Naive thymus-derived CD8-positive, alpha-beta T cell (primary cell): Measurements from ENCODE around the gene SBNO2. TPM values are rescaled to one million over a fixed set of nuclear protein-coding genes. Genes with fewer than 3 reads are reported as not detected.

ENCODE experiments used
- ATAC-seq, 2 donors: fragments of 150-1000 bp; cut with Tn5 transposase in 1 of 2; sonication (Bioruptor Pico), chemical (Tn5 transposase) in 1 of 2; 1 replicate in 1 of 2; 2 replicates in 1 of 2; pipeline ENCODE4 v1.10.0; 2021; ENCODE audit warnings: mild to moderate bottlenecking in 2 of 2, moderate library complexity in 2 of 2
- POLR2A ChIA-PET: fragments of 350-600 bp; sonication (Branson Sonifier 250); formaldehyde crosslinking; loops from one replicate; lab custom pipeline; 2021; ENCODE audit warnings: antibody characterized with exemption; lab: Charles Lee
- DNase-seq, 10 donors: peaks; one replicate each; pipeline versions ENCODE4 v3.0.0 to v3.0.0-alpha.2; 2020 to 2022
- H3K27ac Mint-ChIP-seq, 10 donors: one replicate each; pipeline ENCODE4 v1.8.0; 2020 to 2022; ENCODE audit warnings: mild to moderate bottlenecking in 10 of 10, mixed read lengths in 10 of 10, moderate library complexity in 4 of 10, inconsistent platforms in 1 of 10
- H3K27me3 Mint-ChIP-seq, 5 donors: one replicate each; pipeline ENCODE4 v1.8.0; 2021 to 2022; ENCODE audit warnings: mixed read lengths in 5 of 5
- H3K36me3 Mint-ChIP-seq, 3 donors: one replicate each; pipeline ENCODE4 v1.8.0; 2020 to 2022; ENCODE audit warnings: mixed read lengths in 3 of 3, mild to moderate bottlenecking in 2 of 3, inconsistent platforms in 1 of 3
- H3K4me1 Mint-ChIP-seq, 4 donors: one replicate each; pipeline ENCODE4 v1.8.0; 2021 to 2022; ENCODE audit warnings: mixed read lengths in 4 of 4
- H3K4me3 Mint-ChIP-seq, 10 donors: one replicate each; pipeline ENCODE4 v1.8.0; 2020 to 2022; ENCODE audit warnings: mild to moderate bottlenecking in 10 of 10, mixed read lengths in 10 of 10, moderate library complexity in 6 of 10, inconsistent platforms in 1 of 10
- H3K9me3 Mint-ChIP-seq, 9 donors: one replicate each; pipeline ENCODE4 v1.8.0; 2020 to 2022; ENCODE audit warnings: mixed read lengths in 9 of 9, mild to moderate bottlenecking in 3 of 9, inconsistent platforms in 1 of 9, moderate library complexity in 1 of 9
- polyA plus RNA-seq, 3 donors: library from polyadenylated mRNA; unstranded; fragments of 300-500 nt; fragmentation: Illumina TruSeq; gene quantifications; one replicate each; pipeline ENCODE4 v1.2.3, GENCODE V29; 2021
- total RNA-seq, 8 experiments: library from RNA in 2 of 8; stranded (reverse) in 2 of 8; gene quantifications; one replicate each; pipeline ENCODE4 v1.2.3 and lab custom pipeline; 2021 to 2026

SBNO2 gene
- total and polyA plus RNA-seq, 5 experiments from 2014 or later: 0.68 to 82.4 (median 2.3) TPM

DNA sequence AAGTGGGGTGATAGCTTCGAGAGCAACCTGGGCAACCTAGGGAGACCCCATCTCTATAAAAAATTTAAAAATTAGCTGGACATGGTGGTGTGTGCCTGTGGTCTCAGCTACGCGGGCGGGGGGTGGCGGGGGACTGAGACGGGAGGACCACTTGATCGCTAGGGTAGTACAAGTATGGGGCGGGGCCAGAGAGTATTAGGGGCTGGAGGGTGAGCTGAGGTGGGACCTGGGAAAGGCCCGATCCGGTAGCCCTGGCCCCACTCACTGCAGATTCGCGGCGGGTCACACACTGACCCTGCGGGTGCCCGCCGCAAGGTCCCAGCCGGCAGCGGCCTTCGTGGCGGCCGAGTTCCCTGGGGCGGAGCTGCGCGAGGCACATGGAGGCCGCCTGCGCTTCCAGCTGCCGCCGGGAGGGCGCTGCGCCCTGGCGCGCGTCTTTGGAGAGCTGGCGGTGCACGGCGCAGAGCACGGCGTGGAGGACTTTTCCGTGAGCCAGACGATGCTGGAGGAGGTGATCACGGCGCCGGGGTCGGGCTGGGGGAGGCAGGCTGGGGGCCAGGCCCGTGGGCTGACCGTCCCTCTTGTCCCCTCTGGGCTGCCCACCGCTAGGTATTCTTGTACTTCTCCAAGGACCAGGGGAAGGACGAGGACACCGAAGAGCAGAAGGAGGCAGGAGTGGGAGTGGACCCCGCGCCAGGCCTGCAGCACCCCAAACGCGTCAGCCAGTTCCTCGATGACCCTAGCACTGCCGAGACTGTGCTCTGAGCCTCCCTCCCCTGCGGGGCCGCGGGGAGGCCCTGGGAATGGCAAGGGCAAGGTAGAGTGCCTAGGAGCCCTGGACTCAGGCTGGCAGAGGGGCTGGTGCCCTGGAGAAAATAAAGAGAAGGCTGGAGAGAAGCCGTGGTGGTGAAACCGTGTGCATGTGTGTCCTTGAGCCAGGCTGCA lies 109.1 kb downstream of the SBNO2 start:
- ATAC-seq (peak; percentile 21 to 30), DNase-seq (peak in 9 of 10 donors; percentile 59 to 78 (median 68))
- peaks cover 16 to 46% (median 34%) of the 10 kb centered on the region in 4 donors for H3K4me1 Mint-ChIP-seq
- H3K9me3 Mint-ChIP-seq: peaks cover 0 to 2% (median 0%) of the 10 kb centered on the region in 9 donors
- H3K4me3 Mint-ChIP-seq: peak overlapping the region; percentile 40 to 92 (median 74)
- H3K36me3 Mint-ChIP-seq: peaks cover 0 to 22% (median 9%) of the 10 kb centered on the region in 3 donors
- H3K27ac Mint-ChIP-seq: peak overlapping the region in 9 of 10 donors; percentile 76 to 94 (median 91)
- POLR2A ChIA-PET: interaction anchor here (0.6 to 31.7 kb wide), 14 partner anchors 9 to 204 kb away, joined by 3 to 2279 read pairs (median 11); partner anchors contain the start of genes ABCA7, CIRBP, CNN2 and GPX4
- H3K27me3 Mint-ChIP-seq: no peaks in the 10 kb centered on the region

DNA sequence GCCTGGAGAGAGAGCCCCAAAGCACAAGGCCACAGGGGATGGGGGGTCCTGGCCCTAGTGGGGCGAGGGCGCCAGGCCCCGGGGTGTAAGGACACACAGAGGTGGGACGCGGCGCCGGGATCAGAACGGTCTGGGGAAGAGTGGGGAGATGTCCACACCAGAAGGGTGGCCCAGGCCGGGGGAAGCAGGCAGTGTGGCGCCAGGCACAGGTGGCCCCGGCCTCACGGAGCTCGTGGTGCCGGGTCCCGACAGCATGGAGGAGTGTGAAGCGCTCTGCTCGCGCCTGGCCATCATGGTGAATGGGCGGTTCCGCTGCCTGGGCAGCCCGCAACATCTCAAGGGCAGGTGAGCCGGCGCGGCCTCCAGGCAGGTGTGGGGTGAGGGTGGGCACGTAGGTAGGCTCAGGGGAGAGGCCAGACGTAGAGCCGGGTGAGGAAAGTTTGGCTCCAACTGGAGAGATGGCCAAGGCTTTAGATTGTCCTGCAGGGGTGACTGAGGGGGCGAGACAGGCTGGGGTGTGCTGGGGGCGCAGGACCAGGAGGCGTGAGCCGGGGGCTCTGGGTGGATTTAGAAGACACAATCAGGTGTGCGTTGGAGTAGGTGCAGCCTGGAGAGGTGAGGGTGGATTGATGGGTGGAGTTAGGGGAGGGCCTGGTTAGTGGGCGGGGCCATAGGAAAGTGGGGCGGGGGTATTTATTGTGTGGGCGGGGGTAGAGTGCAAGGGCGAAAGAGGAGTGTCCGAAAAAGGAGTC lies 110.0 kb downstream of the SBNO2 start:
- H3K4me1 Mint-ChIP-seq: peaks cover 12 to 41% (median 31%) of the 10 kb centered on the region in 4 donors
- peak overlapping the region in 4 of 10 donors; percentile 20 to 59 (median 44) for H3K27ac Mint-ChIP-seq
- H3K27me3 Mint-ChIP-seq: no peaks in the 10 kb centered on the region
- DNase-seq (peak in 2 of 10 donors; percentile 4 to 62), ATAC-seq (no peak)
- H3K9me3 Mint-ChIP-seq: peaks cover 0 to 8% (median 0%) of the 10 kb centered on the region in 9 donors
- peaks cover 0 to 20% (median 13%) of the 10 kb centered on the region in 3 donors for H3K36me3 Mint-ChIP-seq
- H3K4me3 Mint-ChIP-seq: peak overlapping the region in 4 of 10 donors; percentile 26 to 92 (median 45)
- POLR2A ChIA-PET: interaction anchor here (0.9 to 31.7 kb wide), 11 partner anchors 8 to 80 kb away, joined by 3 to 2279 read pairs (median 27); partner anchors contain the start of genes ABCA7, CNN2, GPX4 and POLR2E

DNA sequence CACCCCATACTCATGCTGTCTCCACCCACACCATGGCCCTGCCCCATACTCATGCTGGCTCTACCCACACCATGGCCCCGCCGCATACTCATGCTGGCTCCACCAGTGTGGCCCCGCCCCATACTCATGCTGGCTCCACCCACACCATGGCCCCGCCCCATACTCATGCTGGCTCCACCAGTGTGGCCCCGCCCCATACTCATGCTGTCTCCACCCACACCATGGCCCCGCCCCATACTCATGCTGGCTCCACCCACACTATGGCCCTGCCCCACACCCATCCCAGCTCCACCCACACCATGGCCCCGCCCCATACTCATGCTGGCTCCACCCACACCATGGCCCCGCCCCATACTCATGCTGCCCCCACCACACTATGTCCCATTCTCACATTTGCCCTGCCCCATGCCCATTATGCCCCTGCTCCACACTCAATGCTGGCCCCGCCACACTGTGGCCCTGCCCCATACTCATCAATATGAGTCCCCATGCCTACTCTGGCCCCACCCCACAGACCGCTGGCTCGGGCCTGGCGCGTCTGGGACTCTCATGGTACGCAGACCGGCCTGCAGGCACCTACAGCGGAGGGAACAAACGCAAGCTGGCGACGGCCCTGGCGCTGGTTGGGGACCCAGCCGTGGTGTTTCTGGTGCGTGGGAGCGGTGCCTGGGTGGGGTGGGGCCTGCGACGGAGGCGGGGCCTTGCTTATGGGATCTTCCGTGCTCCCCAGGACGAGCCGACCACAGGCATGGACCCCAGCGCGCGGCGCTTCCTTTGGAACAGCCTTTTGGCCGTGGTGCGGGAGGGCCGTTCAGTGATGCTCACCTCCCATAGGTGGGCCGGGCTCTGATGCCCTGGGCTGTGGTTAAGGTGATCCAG lies 110.8 kb downstream of the SBNO2 start:
- DNase-seq: peak in 9 of 10 donors; percentile 41 to 71 (median 62)
- Mint-ChIP-seq H3K4me1 (peaks cover 9 to 37% (median 30%) of the 10 kb centered on the region in 4 donors), H3K27ac (peak overlapping the region in 2 of 10 donors; percentile 44 to 70), H3K27me3 (no peaks in the 10 kb centered on the region), H3K9me3 (peaks cover 0 to 13% (median 0%) of the 10 kb centered on the region in 9 donors), H3K4me3 (peak overlapping the region in 3 of 10 donors; percentile 24 to 92 (median 42)), H3K36me3 (peaks cover 0 to 18% (median 13%) of the 10 kb centered on the region in 3 donors)
- ATAC-seq: no peak
- POLR2A ChIA-PET: interaction anchor here (0.7 to 31.7 kb wide), 6 partner anchors 8 to 528 kb away, joined by 4 to 2279 read pairs (median 694); partner anchors contain the start of genes ABCA7, CNN2, GPX4 and POLR2E

DNA sequence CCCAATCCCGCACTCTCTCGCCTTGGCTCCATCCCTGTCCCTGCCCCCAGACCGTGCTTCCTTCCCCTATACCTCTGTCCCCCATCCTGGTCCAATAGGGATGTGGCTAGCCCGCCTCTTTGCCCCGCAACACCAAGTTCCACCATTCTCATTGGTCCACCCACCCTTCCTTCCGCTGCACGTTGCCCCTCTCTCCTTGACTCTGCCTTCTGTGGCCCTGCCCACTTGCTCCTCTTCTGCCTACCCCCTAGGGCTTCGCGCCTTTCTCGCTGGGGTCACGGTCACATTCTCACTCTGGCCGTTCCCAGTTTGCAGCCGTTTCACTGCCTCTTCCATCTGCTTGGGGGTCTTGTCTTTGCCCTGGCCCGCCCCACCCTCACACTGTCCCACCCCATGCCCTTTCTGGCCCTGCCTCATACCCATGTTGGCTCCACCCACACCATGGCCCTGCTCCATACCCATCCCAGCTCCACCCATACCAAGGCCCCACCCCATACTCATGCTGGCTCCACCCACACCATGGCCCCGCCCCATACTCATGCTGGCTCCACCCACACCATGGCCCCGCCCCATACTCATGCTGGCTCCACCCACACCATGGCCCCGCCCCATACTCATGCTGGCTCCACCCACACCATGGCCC lies 111.6 kb downstream of the SBNO2 start:
- POLR2A ChIA-PET: interaction anchor here (0.7 to 31.7 kb wide), 3 partner anchors 19 to 529 kb away, joined by 4 to 2279 read pairs (median 768); partner anchors contain the start of gene ABCA7
- ATAC-seq: no peak
- Mint-ChIP-seq H3K27me3 (no peaks in the 10 kb centered on the region), H3K27ac (peak overlapping the region in 1 of 10 donors; percentile 65), H3K36me3 (peaks cover 2 to 23% (median 21%) of the 10 kb centered on the region in 3 donors), H3K4me1 (peaks cover 14 to 44% (median 38%) of the 10 kb centered on the region in 4 donors), H3K4me3 (no peak overlapping the region), H3K9me3 (peaks cover 0 to 20% (median 5%) of the 10 kb centered on the region in 9 donors)
- DNase-seq: peak in 1 of 10 donors; percentile 41

DNA sequence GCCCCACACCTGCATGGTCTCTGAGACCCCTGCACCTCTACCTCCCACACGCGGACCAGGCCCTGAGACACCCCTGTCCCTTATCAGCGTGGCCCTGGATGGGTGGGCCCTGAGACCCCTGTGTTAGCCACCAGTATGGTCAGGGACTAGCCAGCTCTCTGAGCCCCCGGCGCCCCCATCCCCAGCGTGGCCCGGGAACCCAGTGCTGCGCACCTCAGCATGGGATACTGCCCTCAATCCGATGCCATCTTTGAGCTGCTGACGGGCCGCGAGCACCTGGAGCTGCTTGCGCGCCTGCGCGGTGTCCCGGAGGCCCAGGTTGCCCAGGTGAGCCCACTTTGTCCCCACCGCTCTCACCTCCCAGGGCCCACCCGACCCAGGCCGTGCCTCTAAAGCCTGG lies 112.1 kb downstream of the SBNO2 start:
- POLR2A ChIA-PET: interaction anchor here (0.7 to 31.7 kb wide), 4 partner anchors 20 to 530 kb away, joined by 4 to 2279 read pairs (median 386); partner anchors contain the start of gene ABCA7
- H3K4me1 Mint-ChIP-seq: peaks cover 18 to 50% (median 43%) of the 10 kb centered on the region in 4 donors
- H3K27me3 Mint-ChIP-seq: no peaks in the 10 kb centered on the region
- H3K36me3 Mint-ChIP-seq: peaks cover 6 to 29% (median 26%) of the 10 kb centered on the region in 3 donors
- no peak overlapping the region for H3K4me3 Mint-ChIP-seq
- peak overlapping the region in 1 of 10 donors; percentile 33 for H3K27ac Mint-ChIP-seq
- ATAC-seq (no peak), DNase-seq (peak in 1 of 10 donors; percentile 4)
- H3K9me3 Mint-ChIP-seq: peaks cover 0 to 25% (median 10%) of the 10 kb centered on the region in 9 donors

DNA sequence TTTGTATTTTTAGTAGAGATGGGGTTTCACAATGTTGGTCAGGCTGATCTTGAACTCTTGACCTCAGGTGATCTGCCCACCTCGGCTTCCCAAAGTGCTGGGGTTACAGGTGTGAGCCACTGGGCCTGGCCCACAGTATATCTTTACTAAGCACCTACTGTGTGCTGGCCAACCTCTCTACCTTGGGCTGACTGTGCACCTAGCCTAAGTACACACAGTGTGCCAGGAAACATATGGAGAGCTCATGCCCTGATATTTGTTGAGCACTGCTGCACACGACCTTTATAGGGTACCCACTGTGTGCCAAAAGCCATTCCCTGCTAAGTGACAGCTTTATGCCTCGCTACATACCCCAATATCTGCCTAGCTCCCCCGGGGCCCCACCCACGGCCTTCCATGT lies 113.4 kb downstream of the SBNO2 start:
- DNase-seq: no peak
- ATAC-seq: no peak
- POLR2A ChIA-PET: interaction anchor here (0.6 to 31.7 kb wide), 7 partner anchors 10 to 530 kb away, joined by 3 to 2279 read pairs (median 3); partner anchors contain the start of gene ABCA7
- no peaks in the 10 kb centered on the region for H3K27me3 Mint-ChIP-seq
- peaks cover 14 to 41% (median 37%) of the 10 kb centered on the region in 3 donors for H3K36me3 Mint-ChIP-seq
- no peak overlapping the region for H3K4me3 Mint-ChIP-seq
- peaks cover 0 to 36% (median 17%) of the 10 kb centered on the region in 9 donors for H3K9me3 Mint-ChIP-seq
- no peak overlapping the region for H3K27ac Mint-ChIP-seq
- H3K4me1 Mint-ChIP-seq: peaks cover 22 to 49% (median 39%) of the 10 kb centered on the region in 4 donors

DNA sequence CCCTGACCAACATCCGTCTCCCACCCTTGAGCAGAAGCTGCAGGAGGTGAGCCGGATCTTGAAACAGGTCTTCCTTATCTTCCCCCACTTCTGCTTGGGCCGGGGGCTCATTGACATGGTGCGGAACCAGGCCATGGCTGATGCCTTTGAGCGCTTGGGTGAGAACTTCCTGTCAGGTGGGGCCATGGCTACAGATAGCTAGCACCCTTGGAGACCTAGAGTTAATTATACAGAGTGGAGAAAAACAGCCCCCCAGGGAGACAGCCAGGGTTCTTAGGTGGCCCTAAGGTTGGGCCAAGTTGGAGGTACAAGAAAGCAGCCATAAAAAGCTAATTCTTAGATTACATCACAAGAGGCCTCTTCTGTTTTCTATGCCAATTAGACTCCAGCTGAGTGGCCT lies 116.0 kb downstream of the SBNO2 start:
- H3K27ac Mint-ChIP-seq: peak overlapping the region in 9 of 10 donors; percentile 11 to 84 (median 59)
- H3K27me3 Mint-ChIP-seq: no peaks in the 10 kb centered on the region
- peaks cover 17 to 28% (median 21%) of the 10 kb centered on the region in 4 donors for H3K4me1 Mint-ChIP-seq
- DNase-seq (no peak), ATAC-seq (peak in 1 of 2 donors; percentile 24)
- POLR2A ChIA-PET: interaction anchor here (0.7 to 8.4 kb wide), 12 partner anchors 8 to 211 kb away, joined by 3 to 173 read pairs (median 8); partner anchors contain the start of genes ABCA7, ARHGAP45, CIRBP and TMEM259
- peaks cover 14 to 49% (median 41%) of the 10 kb centered on the region in 3 donors for H3K36me3 Mint-ChIP-seq
- peaks cover 0 to 41% (median 17%) of the 10 kb centered on the region in 9 donors for H3K9me3 Mint-ChIP-seq
- peak overlapping the region in 4 of 10 donors; percentile 15 to 36 (median 20) for H3K4me3 Mint-ChIP-seq

Other genes with a start within 250 kb of the SBNO2 start
- gene ARID3A, start 248.2 kb downstream of the SBNO2 start, total RNA-seq: 1 to 10 TPM; 3.5 to 5.0 TPM
- under 1 TPM; 0.09 to 0.58 (median 0.16) TPM for gene ARID3A, start 248.2 kb downstream of the SBNO2 start, polyA plus RNA-seq
- gene WDR18, start 189.9 kb downstream of the SBNO2 start, total RNA-seq: 10 to 100 TPM; 50.6 to 54.1 TPM
- 10 to 100 TPM; 51.2 to 72.7 (median 64.1) TPM for gene WDR18, start 189.9 kb downstream of the SBNO2 start, polyA plus RNA-seq
- gene GRIN3B, start 173.8 kb downstream of the SBNO2 start, total RNA-seq: not detected
- not detected for gene GRIN3B, start 173.8 kb downstream of the SBNO2 start, polyA plus RNA-seq
- 100 to 1,000 TPM; 331 to 365 TPM for gene TMEM259, start 153.1 kb downstream of the SBNO2 start, total RNA-seq
- gene TMEM259, start 153.1 kb downstream of the SBNO2 start, polyA plus RNA-seq: 10 to 100 TPM; 37.9 to 77.0 (median 52.0) TPM
- gene RNU6-2, start 152.7 kb downstream of the SBNO2 start, total RNA-seq: not detected
- not detected for gene RNU6-2, start 152.7 kb downstream of the SBNO2 start, polyA plus RNA-seq
- 100 to 1,000 TPM; 211 to 216 TPM for gene CNN2, start 147.7 kb downstream of the SBNO2 start, total RNA-seq
- gene CNN2, start 147.7 kb downstream of the SBNO2 start, polyA plus RNA-seq: 100 to 1,000 TPM; 498 to 693 (median 515) TPM
- gene ABCA7, start 134.2 kb downstream of the SBNO2 start, total RNA-seq: 100 to 1,000 TPM; 221 to 232 TPM
- gene ABCA7, start 134.2 kb downstream of the SBNO2 start, polyA plus RNA-seq: 10 to 100 TPM in 1 of 3 donors, 1 to 10 TPM in 2; 4.2 to 14.4 (median 8.7) TPM
- gene ARHGAP45, start 107.1 kb downstream of the SBNO2 start, total RNA-seq: 1,000 to 10,000 TPM; 1,025 to 1,060 TPM
- 100 to 1,000 TPM; 261 to 681 (median 358) TPM for gene ARHGAP45, start 107.1 kb downstream of the SBNO2 start, polyA plus RNA-seq
- 10 to 100 TPM; 88.0 to 95.3 TPM for gene POLR2E, start 78.9 kb downstream of the SBNO2 start, total RNA-seq
- gene POLR2E, start 78.9 kb downstream of the SBNO2 start, polyA plus RNA-seq: 100 to 1,000 TPM; 159 to 233 (median 187) TPM
- 100 to 1,000 TPM; 207 to 225 TPM for gene GPX4, start 70.3 kb downstream of the SBNO2 start, total RNA-seq
- 100 to 1,000 TPM; 370 to 465 (median 405) TPM for gene GPX4, start 70.3 kb downstream of the SBNO2 start, polyA plus RNA-seq
- gene STK11, start 31.5 kb upstream of the SBNO2 start, total RNA-seq: 10 to 100 TPM; 91.5 to 96.0 TPM
- 10 to 100 TPM; 12.3 to 43.9 (median 20.3) TPM for gene STK11, start 31.5 kb upstream of the SBNO2 start, polyA plus RNA-seq
- gene CBARP, start 63.7 kb upstream of the SBNO2 start, total RNA-seq: not detected
- gene CBARP, start 63.7 kb upstream of the SBNO2 start, polyA plus RNA-seq: not detected
- 10 to 100 TPM; 83.9 to 89.0 TPM for gene ATP5F1D, start 67.5 kb upstream of the SBNO2 start, total RNA-seq
- gene ATP5F1D, start 67.5 kb upstream of the SBNO2 start, polyA plus RNA-seq: 100 to 1,000 TPM; 214 to 264 (median 262) TPM
- 10 to 100 TPM; 31.2 to 35.4 TPM for gene MIDN, start 74.3 kb upstream of the SBNO2 start, total RNA-seq
- gene MIDN, start 74.3 kb upstream of the SBNO2 start, polyA plus RNA-seq: 1 to 10 TPM; 1.1 to 8.2 (median 6.6) TPM
- 100 to 1,000 TPM; 565 to 579 TPM for gene CIRBP, start 95.1 kb upstream of the SBNO2 start, total RNA-seq
- gene CIRBP, start 95.1 kb upstream of the SBNO2 start, polyA plus RNA-seq: 100 to 1,000 TPM; 204 to 273 (median 262) TPM
- gene FAM174C, start 101.3 kb upstream of the SBNO2 start, total RNA-seq: 10 to 100 TPM; 46.3 to 47.5 TPM
- gene FAM174C, start 101.3 kb upstream of the SBNO2 start, polyA plus RNA-seq: 100 to 1,000 TPM in 1 of 3 donors, 10 to 100 TPM in 2; 66.7 to 104 (median 95.5) TPM
- gene EFNA2, start 111.6 kb upstream of the SBNO2 start, total RNA-seq: not detected
- not detected for gene EFNA2, start 111.6 kb upstream of the SBNO2 start, polyA plus RNA-seq
- gene NDUFS7, start 209.6 kb upstream of the SBNO2 start, total RNA-seq: 10 to 100 TPM; 65.3 to 74.3 TPM
- 100 to 1,000 TPM; 211 to 233 (median 215) TPM for gene NDUFS7, start 209.6 kb upstream of the SBNO2 start, polyA plus RNA-seq
- 10 to 100 TPM; 14.0 to 18.0 TPM for gene GAMT, start 227.3 kb upstream of the SBNO2 start, total RNA-seq
- 10 to 100 TPM; 29.4 to 33.6 (median 30.7) TPM for gene GAMT, start 227.3 kb upstream of the SBNO2 start, polyA plus RNA-seq
- 100 to 1,000 TPM; 166 TPM for gene DAZAP1, start 233.3 kb upstream of the SBNO2 start, total RNA-seq
- gene DAZAP1, start 233.3 kb upstream of the SBNO2 start, polyA plus RNA-seq: 1 to 10 TPM; 5.9 to 8.5 (median 7.5) TPM